Stimulated activated memory B cell treated with anti-CD40 and anti-IgM and Interleukin-4, amounts not matched to agents 10 μg/mL and 1 μg/mL and 100 μg/mL, for 72 hours (primary cell): ENCODE data around the gene RAB28.
A peak's percentile ranks its signal among the peaks of the same experiment; 100 is the strongest.

Experiments
- ATAC-seq: fragments of 150-1000 bp; cut with Tn5 transposase; 2 replicates; pipeline ENCODE4 v1.10.0; 2021
- H3K27ac Mint-ChIP-seq: one replicate; pipeline ENCODE4 v1.8.0; 2022; ENCODE audit warnings: mild to moderate bottlenecking, mixed read lengths
- H3K27me3 Mint-ChIP-seq: one replicate; pipeline ENCODE4 v1.8.0; 2022; ENCODE audit warnings: mixed read lengths
- H3K36me3 Mint-ChIP-seq: one replicate; pipeline ENCODE4 v1.8.0; 2022; ENCODE audit warnings: mixed read lengths
- H3K4me1 Mint-ChIP-seq: one replicate; pipeline ENCODE4 v1.8.0; 2022; ENCODE audit warnings: mixed read lengths
- H3K4me3 Mint-ChIP-seq: one replicate; pipeline ENCODE4 v1.8.0; 2022; ENCODE audit warnings: mild to moderate bottlenecking, moderate library complexity, mixed read lengths
- H3K9me3 Mint-ChIP-seq: one replicate; pipeline ENCODE4 v1.8.0; 2022; ENCODE audit warnings: mixed read lengths

RAB28 gene

DNA sequence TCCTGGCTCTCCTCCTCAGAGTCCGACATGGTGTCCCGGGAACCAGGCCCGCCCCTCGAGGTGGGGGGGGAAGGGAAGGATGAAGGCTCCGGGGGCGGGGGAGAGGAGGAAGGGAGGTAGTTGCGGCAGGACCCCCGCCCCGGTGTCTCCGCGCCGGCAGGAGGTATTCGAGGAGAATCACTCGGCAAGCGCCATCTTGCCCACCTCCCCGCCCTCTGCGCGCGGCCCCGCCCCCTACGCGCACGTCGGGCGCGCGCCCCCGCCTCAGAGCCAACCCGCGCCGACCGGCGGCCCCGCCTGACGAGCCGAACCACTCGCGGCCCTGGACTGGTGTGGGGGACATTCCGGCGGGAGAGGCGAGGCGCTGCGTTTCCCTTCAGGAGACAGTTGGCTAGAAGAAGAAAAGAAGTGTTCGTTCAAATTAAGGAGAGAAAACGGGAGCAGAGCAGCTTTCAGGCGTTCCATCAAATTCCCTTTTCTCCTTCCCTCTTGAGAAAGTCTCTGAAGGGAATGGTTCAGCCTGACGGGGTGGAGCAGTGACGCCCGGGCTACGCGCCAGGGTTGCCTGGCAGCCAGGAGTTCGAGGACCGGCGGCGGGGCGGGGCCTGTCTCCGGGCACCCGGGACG, at the start of gene RAB28:
Gene RAB28 (minus strand): TSS at position 219 of the 627 bp plus-strand sequence.
- Mint-ChIP-seq H3K36me3 (no peaks in the 10 kb centered on the region), H3K27me3 (peaks cover 18% of the 10 kb centered on the region), H3K4me3 (peak within 1 kb of the TSS; percentile 93), H3K27ac (peak within 1 kb of the TSS; percentile 96), H3K4me1 (peaks cover 24% of the 10 kb centered on the region), H3K9me3 (peaks cover 2% of the 10 kb centered on the region)
- ATAC-seq = peak; percentile 99

DNA sequence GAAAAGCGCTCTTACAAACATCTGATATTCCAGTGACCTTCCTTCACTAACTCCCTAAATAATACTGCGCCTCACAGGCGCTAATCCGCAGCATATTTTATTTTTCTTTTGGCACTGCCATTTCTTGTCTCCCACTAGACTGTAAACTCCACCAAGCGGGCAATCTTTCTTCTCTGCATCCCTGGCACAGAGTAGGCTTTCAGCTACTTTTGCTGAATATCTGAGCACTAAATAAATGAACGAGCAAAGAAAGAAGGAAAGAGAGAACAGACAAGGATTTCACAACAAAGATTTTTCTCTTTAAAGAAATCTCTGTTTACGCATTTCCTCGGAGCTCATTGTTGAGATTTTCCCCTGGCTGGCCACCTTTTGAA, 47.5 kb upstream of the RAB28 start:
- H3K4me3 Mint-ChIP-seq = no peak overlapping the region
- H3K9me3 Mint-ChIP-seq = no peaks in the 10 kb centered on the region
- H3K36me3 Mint-ChIP-seq = no peaks in the 10 kb centered on the region
- no peak for ATAC-seq
- H3K4me1 Mint-ChIP-seq = peaks cover 37% of the 10 kb centered on the region
- H3K27me3 Mint-ChIP-seq = peaks cover 97% of the 10 kb centered on the region
- no peak overlapping the region for H3K27ac Mint-ChIP-seq

DNA sequence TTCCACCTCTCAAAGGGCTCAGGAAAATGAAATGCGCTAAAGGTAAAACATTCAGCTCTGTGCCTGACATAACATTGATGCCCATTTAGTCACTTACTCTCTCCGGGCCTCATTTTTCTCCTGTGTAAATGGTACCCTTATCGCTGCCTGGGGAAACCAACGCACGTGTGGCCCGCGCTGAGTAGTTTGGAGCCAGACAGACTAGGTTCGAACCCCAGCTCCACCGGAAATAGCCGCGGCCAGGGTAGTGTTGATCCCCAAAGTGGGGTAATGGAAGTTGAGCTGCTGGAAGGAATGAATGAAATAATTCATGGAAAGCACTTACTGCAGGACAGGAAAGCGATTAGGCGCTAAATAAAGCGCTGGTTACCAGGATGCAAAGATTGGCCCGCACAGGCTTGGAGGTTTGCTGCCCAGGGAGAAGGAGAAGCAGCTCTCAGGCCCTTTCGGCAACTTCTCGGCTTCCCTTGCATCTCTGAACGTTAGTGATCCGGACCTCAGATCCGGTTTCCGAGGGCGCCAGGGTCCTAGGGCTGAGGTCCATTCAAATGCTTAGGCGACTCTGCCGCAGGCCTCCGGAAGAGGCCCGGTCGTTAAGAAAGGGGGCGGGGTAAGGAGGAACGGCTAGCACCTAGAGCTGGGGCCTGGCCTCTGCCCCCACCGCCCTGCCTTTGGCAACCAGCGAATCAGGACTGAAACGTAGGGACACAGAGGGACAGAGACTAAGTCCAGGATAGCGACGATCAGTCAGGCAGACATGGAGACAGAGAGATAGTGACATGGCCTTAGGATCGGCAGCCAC, 46.9 kb upstream of the RAB28 start:
- Mint-ChIP-seq H3K27ac (no peak overlapping the region), H3K27me3 (peaks cover 97% of the 10 kb centered on the region), H3K4me1 (peaks cover 37% of the 10 kb centered on the region), H3K36me3 (no peaks in the 10 kb centered on the region), H3K9me3 (no peaks in the 10 kb centered on the region), H3K4me3 (no peak overlapping the region)
- no peak for ATAC-seq

DNA sequence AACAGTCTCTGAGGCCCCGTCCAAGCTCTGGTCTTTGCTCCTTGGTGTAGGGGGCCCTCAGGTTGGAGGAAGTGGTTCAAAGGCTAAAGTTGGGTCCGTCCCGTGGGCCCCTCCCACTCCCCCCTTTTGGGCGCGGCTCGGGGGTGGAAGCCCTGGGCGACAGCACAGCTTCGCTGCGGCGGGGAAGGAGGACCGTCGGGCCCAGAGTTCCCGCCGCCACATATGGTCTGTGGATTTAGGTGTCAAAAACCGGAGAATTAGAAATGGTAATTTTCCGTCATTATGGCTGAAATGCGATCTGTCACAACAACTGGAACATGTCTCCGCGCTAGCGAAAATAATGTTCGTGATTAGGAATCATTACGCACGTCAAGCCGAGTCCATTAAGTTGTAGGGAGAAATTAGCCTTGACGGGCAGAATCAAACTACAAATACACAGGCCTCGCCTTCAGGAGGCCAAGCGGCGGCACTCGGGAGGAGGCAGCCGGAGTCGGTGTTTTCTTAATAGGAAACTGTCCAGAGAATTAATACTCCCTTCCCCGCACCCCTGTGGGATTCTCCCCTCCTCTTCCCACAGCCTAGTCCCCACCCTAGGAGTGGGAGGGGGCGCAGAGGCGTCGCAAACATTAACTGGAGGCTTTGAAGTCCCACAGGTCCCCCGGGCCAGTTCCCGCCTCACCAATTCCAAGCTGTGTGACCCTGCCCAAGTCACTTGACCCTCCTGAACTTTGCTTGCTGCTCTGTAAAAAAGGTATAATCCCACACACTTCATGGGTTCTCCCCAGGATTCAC, 45.2 kb upstream of the RAB28 start:
- Mint-ChIP-seq H3K36me3 (no peaks in the 10 kb centered on the region), H3K9me3 (no peaks in the 10 kb centered on the region), H3K4me1 (peaks cover 35% of the 10 kb centered on the region), H3K27me3 (peaks cover 93% of the 10 kb centered on the region), H3K27ac (no peak overlapping the region), H3K4me3 (no peak overlapping the region)
- ATAC-seq = no peak

DNA sequence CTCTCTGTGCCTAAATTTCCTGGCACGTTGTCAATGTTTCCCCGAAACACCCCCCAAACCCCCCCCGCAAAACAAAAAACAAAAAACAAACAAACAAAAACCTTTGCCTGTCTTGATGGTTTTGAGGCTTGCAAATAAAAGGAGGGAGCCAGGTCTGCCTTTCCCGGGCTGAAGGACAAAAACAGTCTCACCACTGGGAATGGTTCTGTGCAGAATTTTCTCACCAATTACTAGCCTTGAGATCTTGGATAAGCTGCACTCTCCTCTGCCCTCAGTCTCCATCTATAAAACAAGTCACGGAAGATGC, 44.6 kb upstream of the RAB28 start:
- no peak for ATAC-seq
- Mint-ChIP-seq H3K27ac (no peak overlapping the region), H3K9me3 (peaks cover 2% of the 10 kb centered on the region), H3K27me3 (peaks cover 93% of the 10 kb centered on the region), H3K36me3 (no peaks in the 10 kb centered on the region), H3K4me1 (peaks cover 30% of the 10 kb centered on the region), H3K4me3 (no peak overlapping the region)

DNA sequence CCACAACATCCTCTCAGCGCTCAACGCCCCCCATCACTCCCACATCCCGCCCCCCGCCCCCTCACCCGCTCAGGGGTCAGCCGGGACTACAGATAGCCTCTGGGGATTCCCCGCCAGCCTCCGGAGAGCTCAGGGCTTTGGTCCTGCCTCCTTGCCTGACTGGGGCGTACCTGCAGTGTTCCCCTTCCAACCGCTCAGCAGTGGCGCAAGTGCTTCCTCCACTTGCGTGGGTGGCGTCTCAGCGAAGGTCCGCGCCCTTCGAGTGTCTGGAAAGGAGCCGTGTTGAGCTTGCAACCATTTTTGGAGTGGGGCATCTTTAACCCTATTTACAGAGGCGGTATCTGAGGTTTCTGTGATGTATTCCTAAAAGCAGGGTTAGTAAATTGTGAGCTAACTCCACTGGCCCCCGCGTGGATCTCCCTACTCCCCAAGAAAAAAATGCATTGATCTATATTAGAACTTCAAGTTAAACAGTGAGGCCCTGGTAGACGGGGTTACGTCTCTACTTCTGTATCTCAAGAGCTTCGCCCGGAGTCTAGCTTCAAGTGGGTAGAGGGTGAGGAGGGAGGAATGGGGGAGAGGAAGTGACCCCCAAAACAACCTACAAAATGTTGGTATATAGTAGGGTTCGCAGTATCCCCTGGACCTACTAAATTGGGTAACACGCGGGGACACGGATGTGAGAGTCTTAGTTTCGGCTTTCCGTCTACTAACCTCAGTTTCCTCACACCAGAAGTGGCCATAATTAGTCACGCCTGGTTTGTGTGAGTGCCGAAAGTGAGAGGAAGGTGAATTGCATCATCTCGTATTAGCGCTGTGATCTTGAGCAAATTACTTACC, 44.1 kb upstream of the RAB28 start:
- no peaks in the 10 kb centered on the region for H3K36me3 Mint-ChIP-seq
- no peak overlapping the region for H3K27ac Mint-ChIP-seq
- ATAC-seq = peak; percentile 55
- peaks cover 93% of the 10 kb centered on the region for H3K27me3 Mint-ChIP-seq
- H3K9me3 Mint-ChIP-seq = peaks cover 3% of the 10 kb centered on the region
- H3K4me1 Mint-ChIP-seq = peaks cover 29% of the 10 kb centered on the region
- peak overlapping the region; percentile 46 for H3K4me3 Mint-ChIP-seq

DNA sequence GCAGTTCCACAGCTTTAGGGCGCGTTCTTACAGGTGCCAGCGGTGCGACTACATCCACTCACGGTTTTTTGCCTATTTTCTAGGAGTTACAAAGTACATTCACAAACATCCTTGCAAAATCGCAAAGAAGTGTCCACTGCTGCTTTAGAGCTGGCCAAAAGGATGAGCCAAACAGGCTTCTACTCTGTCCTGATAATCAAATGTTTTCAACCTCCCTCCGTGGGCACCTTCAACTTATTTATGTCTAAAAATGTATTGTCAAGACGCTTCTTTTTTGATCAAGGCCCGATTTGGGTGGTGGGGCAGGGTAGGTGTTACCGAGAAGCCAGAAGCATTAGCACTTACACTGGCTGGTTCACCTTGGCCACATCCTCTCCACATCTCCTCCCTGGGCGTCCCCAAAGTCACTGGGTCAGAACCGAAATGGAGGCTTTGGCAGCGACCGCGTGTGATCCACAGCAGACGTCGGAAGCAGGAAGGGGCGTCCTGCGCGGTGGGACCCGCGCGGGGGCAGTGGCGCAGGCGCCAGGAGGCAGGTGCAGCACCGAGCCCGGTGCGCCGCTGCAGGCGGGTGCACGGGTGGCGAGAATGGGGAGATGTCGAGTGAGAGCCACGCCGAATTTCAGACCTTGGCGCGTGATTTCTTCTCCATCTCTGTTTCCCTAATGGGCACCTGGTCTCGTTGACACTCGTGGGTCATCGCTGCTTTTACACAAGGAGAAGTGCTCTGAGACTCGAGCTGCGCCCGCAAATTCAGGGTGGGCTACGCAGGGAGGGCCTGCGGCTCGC, 43.2 kb upstream of the RAB28 start:
- Mint-ChIP-seq H3K27ac (no peak overlapping the region), H3K36me3 (no peaks in the 10 kb centered on the region), H3K4me1 (peaks cover 34% of the 10 kb centered on the region), H3K27me3 (peaks cover 93% of the 10 kb centered on the region), H3K9me3 (peaks cover 3% of the 10 kb centered on the region), H3K4me3 (peak overlapping the region; percentile 62)
- no peak for ATAC-seq

DNA sequence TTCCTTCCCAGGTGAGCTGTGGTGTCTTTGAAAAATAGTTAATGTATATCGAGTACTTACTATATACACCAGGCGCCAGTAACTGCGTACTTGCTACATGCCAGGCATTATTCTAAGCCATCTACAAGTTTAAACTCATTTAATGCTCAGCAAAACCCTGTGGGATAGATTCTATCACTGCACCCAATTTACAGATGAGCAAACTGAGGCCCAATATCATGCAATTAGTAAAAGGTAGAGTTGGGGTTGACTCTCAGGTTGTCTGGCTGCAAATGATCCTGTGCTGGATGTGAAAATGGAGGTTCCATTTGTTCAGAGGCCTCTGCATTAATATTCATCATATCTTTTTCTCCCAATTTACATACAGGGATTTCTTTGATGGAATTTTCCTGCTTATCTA, 42.5 kb upstream of the RAB28 start:
- Mint-ChIP-seq H3K36me3 (no peaks in the 10 kb centered on the region), H3K27ac (no peak overlapping the region), H3K27me3 (peaks cover 93% of the 10 kb centered on the region), H3K9me3 (peaks cover 3% of the 10 kb centered on the region), H3K4me3 (no peak overlapping the region), H3K4me1 (peaks cover 40% of the 10 kb centered on the region)
- no peak for ATAC-seq

DNA sequence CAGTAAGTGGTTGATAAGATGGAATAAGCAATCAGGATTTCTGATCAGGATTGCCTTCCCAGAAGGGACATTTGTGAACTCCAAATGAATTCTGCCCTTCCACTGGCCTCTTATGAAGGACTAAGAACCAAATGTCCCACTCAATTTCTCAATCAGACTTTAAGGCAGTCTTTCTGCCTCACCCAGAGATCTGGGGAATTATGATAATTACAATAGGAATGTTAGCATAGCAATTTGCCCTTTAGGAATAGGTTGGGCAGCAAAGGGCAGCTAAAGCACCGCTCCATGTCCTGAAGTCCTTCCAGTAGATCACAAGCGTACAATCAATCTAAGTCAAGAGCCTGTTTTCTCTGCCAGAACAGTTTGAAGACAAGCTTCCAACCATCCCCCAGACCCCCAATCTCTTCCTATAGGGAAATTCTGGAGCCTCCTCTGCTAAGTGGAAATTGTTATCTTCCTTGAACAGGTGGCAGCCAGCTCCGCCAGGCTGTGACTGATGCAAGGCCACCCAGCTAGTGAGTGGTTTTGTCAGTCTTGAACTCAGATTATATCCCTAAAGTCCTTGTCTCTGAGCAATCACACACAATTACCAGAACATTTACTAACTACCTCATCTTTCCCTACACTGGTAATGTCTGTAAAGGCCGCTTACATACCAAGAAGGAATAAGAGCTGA, 41.6 kb upstream of the RAB28 start:
- ATAC-seq = no peak
- Mint-ChIP-seq H3K9me3 (peaks cover 3% of the 10 kb centered on the region), H3K27ac (no peak overlapping the region), H3K27me3 (peaks cover 91% of the 10 kb centered on the region), H3K4me1 (peaks cover 34% of the 10 kb centered on the region), H3K36me3 (no peaks in the 10 kb centered on the region), H3K4me3 (no peak overlapping the region)

DNA sequence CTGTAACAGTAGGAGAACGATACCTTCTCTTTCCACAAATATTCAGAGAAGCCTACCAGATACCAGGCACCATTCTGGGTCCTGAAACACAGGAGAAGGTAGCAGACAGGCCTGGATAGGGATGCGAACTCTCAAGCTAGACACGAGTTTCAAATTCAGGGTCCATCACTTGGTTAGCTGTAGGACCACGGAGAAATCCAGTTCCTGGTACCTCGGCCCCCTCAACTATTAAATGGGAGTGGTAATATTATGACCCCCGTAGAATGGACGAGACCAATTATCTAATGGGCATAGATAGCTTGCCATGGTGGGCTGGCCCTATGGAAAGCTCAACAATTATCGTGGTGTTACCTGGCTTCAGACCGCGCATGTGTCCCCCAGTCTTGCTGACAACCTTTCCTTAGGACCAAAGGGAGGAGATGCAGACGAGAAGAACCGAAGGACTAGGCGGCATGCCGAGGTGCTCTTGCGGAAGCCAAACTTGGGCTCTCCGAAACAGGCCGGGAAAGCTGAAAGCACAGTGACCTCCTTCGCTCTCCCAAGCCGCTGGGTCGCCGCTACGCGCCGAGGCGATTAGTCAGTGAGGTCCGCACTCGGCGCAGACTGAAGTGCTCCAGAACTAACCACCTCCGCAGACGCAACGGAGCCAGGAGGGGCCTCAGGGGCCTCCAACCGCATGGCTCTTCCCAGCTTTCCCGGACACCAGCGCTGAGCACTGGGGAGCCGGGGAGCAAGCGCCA, 40.5 kb upstream of the RAB28 start:
- peaks cover 32% of the 10 kb centered on the region for H3K4me1 Mint-ChIP-seq
- peaks cover 3% of the 10 kb centered on the region for H3K9me3 Mint-ChIP-seq
- peaks cover 81% of the 10 kb centered on the region for H3K27me3 Mint-ChIP-seq
- H3K27ac Mint-ChIP-seq = no peak overlapping the region
- no peak for ATAC-seq
- no peaks in the 10 kb centered on the region for H3K36me3 Mint-ChIP-seq
- no peak overlapping the region for H3K4me3 Mint-ChIP-seq

DNA sequence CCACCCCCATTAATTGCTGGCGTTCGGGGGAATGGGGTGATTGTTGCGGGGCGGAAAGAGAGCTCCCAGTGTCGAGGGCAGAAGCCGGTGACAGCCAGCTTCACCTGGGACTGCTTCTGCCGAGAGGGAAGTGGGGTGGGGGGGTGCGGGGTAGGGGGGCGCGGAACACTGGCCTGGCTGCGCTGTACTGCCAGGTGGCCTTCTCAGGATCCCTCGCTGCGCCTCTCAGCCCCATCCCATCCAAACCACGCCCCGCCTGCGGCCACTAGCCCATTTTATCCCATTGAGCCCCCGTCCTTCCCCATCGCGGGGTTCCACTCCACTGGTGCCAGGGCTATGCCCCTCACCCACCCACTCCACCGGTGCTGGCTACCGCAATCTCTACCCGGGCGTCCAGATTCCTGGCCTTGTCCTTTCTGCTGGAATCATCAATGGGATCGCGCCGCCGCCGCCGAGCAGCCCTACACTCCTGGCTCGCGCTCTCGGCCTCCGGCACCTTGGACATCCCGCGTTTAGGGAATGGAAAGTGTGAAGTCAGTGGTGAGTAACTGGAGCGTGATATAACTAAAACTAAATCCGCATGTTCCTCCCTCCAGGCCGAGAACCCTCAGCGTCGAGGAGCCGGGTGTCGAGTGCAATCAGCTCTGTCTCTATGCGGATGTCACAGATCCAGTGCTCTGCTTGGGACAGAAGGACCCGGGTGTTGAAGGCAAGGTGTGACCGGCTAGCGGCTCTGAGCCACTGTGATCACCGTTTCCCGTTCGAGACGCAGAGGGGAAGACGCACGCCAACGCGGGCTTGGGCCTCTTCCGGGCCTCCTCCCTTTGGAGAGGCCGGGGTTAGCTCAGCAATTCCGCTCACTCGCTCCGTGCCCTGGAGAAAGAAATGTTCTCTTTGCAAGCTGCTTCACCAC, 39.7 kb upstream of the RAB28 start:
- peaks cover 28% of the 10 kb centered on the region for H3K4me1 Mint-ChIP-seq
- peaks cover 72% of the 10 kb centered on the region for H3K27me3 Mint-ChIP-seq
- H3K27ac Mint-ChIP-seq = no peak overlapping the region
- peaks cover 3% of the 10 kb centered on the region for H3K9me3 Mint-ChIP-seq
- ATAC-seq = no peak
- H3K36me3 Mint-ChIP-seq = no peaks in the 10 kb centered on the region
- H3K4me3 Mint-ChIP-seq = no peak overlapping the region

DNA sequence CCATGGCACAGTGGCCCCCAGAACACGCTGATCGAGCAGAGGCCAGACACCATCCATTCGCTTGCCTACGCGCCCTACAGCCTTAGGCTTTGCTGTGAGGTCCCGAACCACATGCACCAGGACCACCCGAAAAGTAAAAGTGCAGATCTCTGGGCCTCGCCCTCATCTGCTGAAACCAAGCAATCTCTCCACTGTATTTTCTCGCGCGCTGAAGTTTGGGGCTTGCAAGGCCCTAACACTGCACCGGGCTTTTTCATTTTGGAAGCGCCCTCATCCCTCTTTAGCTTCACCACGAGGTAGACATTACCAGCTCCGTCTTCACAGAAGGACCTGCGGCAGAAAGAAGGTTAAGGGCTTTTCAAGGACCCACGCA, 39.0 kb upstream of the RAB28 start:
- Mint-ChIP-seq H3K4me1 (peaks cover 20% of the 10 kb centered on the region), H3K9me3 (peaks cover 3% of the 10 kb centered on the region), H3K36me3 (no peaks in the 10 kb centered on the region), H3K27ac (no peak overlapping the region), H3K27me3 (peaks cover 65% of the 10 kb centered on the region), H3K4me3 (no peak overlapping the region)
- ATAC-seq = no peak
